Ureter (tissue), 1 donor: Measurements from ENCODE around the gene GPR82. TPM values are rescaled to one million over a fixed set of nuclear protein-coding genes. Genes with fewer than 3 reads are reported as not detected.
"Not testable (repeated sequence)": the region's sequence is repeated elsewhere in the genome, so short reads cannot be mapped to it uniquely, and the experiment has no call there.

Experiments used
- DNase-seq: peaks from one replicate; pipeline ENCODE4 v3.0.0-alpha.2; 2020; ENCODE audit warnings: low spot score
- total RNA-seq: library from RNA; stranded (reverse); gene quantifications from one replicate; pipeline ENCODE4 v1.2.4, GENCODE V29; 2023
- donor health status: DM: yes; HTN: yes; CAD: no.

GPR82 gene
- total RNA-seq, 1 donor from 2014 or later, result 0.26 TPM

DNA sequence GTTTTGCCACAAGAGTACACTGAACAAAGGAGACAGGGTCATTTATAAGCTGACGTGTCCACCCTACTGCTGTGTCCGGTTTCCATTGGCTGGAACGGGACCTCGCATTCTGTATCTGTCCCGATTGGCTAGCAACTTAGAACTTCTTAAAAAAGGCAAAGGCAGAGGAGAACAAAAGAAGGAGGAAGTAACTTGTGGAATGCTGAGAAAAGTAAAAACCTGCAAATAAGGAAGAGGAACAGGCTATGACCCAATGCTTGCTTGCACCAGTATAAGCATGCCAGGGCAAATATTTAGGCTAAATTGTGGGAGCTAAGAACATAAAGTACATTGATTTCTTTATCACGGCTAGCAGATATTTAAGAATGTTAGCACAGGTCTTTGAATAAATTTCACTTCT lies 4.4 kb upstream of the GPR82 start:
- DNase-seq, result not testable (repeated sequence)

DNA sequence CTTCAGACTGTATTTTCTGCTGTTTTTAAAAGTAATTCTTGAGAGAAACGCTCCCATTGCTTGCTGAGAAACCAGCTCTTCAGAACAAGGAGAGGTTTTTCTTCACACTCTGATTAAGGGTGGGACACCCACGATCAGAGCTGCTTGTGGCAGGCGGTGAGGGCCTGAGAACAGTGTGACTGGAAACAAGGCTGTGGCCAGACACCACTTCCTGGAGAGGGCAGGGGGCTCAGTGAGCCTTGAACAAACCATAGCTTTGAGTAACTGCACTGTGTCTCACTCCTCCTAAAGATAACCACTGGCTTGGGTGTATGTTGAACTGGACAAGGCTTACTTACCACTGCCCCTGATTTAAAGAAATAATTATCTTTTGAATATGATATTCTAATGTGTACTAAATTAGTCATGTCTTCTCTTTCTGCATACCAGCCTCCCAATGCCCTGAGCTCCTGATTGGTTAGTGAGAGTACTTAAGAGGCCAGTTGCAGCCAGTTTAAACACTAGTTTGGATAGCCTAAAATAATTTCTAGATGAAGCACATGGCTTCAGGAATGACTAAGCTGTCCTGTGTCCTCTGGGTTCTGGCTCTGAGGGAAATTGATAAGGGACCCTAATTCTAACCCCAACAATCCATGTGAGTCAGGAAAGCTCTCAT lies 3.7 kb upstream of the GPR82 start:
- DNase-seq, result no peak

DNA sequence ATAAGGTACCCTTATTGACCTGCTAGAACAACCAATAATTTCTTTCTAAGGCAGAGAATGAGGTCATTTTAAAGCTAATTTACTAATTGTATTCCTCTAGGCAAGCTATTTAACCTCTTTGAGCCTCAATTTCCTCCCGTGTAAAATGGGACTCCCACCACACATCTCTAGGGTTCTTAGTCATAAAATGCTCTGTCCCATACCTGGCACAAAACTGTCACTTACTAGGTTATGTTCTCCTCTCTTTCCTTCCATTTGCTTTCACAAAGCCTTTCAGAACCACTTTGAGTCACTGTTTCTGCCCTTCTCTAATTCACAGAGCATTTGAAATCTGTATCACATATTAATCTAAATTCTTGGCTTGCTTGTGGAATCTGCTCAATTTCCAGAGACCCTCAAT lies 2.4 kb upstream of the GPR82 start:
- no peak for DNase-seq

DNA sequence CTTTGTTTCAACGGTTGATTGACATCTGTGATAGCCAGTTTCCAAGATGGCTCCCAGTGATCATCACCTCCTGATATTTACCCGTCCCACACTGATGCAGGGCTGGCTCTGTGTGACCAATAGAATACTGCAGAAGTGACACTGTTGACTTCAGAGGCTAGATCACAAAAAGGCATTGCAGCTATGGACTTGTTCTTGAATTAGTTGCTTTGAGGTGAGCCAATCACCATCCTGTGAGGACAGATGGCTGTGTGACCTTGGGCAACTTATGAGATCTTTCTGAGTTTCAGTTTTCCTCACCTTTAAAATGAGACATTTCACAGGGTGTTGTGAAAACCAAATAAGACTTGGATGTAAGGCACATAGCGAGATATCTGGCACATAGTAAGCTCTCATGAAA lies 1.8 kb upstream of the GPR82 start:
- DNase-seq, result no peak

DNA sequence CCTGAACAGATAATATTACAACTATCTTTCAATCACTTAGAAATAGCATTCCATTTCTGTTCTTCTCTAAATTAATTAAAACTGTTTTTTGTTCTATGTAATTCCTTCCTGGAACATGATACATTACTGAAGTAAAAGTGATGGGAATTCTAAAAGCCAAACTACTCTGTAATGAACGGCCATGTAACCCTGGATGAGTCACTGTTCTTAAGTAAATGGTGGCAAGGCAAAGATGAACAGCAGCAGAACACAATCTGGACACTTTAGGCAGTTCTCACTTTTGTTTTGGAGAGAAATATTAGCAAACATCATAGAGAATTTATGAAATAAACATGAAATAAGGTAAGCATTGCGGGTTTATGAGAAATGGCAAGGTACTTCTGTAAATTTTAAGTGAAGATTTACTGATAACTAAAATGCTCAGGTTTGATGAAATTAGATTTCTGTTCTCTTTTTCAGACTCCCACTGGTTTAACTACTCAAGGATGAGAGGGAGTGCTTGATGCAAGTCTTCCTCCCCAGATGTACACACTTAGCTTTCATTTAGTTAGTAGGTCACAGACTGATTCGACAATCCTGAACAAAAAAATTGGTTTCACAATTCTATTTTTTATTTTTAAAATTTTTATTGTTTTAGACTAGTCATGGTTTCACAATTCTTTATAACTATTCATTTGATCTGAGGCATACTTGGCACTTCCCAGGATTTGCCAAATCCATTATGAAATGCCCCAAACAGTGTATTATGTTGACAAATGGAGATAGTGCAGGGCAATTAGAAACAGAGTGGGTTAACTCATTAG lies 964 bp upstream of the GPR82 start:
- no peak for DNase-seq

DNA sequence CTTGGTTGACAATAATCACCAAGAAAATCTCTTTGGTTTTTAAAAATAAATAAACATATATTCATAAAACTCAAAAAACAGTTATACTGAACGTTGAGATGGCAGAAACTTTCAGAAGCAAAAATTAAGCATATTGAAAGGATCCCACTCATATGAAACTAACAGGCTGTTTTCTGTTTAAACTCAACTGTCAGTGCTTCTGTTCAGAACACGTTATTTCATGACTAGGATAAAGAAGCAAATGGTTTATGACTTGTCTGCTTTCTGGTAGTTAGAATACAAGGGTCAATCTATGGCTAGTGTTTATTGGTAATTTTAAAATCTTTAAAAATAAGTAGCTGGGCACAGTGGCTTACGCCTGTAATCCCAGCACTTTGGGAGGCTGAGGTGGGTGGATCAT lies 4.1 kb downstream of the GPR82 start:
- no peak for DNase-seq

DNA sequence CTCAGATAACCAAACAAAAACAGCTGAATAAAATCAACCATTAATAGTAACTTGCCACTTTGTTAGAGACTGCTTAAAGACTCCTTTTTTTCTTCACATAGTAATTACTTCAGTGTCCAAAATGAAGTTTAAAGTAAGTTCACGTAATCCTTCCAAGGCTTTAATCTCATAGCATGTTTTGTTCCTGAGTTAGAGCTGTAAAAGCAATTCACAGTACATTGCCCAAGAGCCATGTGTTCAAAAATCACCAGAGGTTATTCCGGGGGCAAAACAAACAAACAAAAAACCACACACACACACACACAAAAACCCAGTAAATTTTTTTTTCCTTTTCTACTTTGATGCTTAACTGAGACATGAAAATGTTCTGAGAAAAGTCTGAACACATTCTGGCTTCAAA lies 6.1 kb downstream of the GPR82 start:
- DNase-seq, result no peak

DNA sequence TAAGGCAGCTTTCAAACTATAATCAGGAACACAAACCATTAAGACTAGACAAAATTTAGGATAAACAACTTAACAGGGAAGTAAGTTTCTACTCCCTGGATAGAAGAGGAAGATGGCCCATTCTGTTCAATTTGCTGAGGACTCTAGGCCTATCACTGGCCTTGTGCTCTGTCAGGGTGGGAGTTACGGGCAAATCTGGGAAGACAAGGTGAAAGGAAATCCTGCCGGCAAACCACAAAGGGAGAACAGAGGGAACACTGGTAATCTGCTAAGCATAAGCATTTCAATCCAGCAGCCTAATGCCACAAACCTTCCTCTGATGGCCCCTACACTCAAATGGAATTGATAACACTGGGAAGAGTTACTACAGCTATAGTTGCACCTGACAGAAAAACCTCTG lies 8.3 kb downstream of the GPR82 start:
- no peak for DNase-seq

DNA sequence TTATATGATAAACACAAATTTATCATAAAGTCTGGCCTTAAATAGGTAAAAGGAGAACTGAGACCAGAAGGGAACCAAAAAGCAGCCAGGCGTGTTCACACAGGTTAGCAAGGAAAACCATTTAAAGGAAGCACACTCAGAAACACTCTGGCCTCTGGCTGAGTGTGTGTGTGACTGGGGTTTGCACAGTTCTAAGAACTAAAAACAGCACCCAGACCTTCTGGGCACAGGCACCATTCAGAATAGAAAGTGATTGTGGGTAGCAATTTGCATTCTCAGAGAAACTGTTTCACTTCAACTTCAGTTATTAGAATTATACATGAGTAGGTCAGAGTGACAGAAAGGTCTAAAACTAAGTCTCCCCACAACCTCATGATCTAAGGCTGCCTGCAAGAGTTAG lies 10.0 kb downstream of the GPR82 start:
- no peak for DNase-seq

DNA sequence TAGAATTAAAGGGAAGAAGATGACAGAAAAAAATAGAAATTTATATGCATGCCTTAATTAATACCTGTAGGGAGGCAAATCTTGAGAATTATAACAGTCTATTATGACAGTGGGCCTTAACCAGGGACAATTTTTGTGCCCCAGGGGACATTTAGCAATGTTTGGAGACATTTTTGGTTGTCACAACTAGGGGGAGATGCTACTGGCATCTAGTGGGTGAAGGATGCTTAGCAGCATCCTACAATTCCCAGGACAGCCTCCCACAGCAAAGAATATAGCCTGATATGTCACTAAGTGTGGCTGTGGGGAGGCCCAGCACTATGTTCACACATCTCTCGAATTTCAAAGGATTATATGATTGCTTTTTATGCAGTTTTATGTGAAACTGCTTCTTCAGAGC lies 10.5 kb downstream of the GPR82 start:
- DNase-seq, result no peak

DNA sequence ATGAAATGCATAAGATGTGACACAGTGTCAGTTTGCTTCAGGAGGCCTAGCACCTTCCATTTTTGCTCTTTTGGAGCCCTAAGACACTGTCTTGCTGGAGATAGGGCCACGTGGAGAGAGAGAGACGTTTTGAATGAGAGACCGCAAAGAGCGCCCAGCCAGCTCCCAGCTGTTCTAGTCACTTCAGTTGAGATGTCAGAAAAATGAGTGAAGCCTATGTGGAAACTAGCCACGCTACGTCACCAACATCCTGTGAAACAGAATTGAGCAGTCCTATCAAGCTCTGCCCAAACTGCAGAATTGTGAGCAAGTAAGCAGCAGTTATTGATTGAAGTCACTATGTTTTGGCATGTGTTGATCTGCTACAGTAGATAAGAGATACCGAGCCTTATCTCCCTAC lies 13.1 kb downstream of the GPR82 start:
- DNase-seq, result no peak

DNA sequence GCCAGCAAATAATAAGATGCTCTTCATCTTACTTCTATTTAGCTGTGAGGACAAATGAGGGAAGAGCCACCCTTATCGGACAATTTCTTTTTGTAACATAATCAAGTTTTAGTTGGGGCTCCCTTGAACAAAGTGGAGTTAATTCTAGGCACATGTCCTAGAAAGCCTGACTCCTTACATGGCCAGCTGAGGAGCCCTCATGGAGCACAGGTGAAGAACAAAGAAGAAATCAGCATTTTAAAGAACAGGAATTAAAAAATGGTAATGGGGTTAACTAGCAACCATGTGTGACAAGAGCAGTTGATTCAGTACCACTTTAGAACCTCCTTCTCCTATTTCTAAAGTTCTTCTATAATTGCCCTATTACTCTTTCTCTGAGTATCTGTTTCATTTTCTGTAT lies 15.9 kb downstream of the GPR82 start:
- no peak for DNase-seq

DNA sequence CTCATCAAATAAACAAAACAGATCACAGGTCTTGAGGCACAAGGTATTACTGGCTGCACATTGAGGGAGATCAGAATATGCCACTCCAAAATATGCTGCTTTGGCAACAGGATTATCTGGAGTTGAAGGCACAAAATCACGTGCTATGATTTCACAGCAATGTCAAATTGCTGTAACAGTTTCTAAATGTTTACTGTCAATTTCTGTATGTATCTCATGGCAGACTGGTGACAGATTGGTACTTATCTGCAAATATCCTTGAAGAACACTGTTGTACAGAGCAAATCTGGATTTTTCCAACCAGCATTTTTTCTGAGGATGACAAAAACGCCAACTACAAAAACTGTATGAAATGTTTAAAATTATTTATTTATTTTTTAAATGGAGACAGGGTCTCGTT lies 26.7 kb downstream of the GPR82 start:
- no peak for DNase-seq

DNA sequence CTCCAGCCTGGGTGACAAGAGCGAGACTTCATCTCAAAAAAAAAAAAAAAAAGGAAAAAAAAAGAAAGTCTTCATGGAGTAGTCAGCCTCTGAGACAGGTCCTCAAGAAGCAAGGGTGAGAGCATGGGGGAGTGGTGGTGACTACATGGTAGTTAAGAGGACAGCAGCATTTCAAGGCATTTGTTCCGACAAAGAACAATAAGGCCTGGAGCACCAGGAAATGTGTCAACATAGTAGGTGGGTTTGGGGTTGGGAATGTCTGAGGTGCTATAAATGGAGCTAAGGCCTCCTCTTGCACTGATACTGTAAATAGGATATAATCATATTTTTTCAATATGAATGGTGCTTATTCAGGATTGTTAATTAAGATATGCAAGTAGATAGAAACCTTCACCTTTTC lies 34.4 kb downstream of the GPR82 start:
- no peak for DNase-seq

DNA sequence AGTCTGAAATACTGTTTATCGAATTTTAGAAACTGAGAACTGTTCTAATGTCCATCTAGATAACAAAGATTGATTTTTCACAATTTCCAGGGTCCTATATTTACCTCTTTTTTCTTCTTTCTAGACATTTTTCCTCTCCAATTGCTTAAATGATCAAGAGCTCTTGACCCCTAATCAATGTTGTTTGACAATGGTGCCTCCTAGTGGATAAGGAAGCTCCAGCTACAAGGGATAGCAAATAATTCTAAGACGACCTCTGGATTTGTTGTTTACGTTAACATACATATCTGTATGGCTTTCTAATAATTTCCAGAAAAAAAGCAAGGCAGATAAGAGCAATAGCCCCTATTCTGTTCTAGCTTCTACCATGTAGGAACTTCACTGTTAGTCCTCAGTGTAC lies 35.8 kb downstream of the GPR82 start:
- DNase-seq, result no peak

DNA sequence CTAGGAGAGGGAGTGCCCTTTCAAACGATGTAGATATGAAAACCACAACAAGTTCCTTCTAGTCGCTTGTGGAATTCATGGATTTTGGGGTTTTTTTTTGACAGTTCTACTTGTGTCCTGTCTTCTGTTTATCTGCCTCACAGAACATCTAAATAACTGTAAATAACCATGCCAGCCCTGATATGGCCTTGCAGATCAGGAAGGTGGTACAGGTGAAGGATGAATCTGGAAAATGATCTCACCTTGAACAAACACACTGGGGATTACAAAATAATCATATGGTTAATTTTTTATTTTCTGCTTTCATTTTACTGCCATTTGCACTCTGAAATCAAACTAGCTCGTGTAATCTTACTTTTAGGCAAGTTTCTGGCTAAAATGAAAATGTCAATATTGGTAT lies 37.2 kb downstream of the GPR82 start:
- no peak for DNase-seq

DNA sequence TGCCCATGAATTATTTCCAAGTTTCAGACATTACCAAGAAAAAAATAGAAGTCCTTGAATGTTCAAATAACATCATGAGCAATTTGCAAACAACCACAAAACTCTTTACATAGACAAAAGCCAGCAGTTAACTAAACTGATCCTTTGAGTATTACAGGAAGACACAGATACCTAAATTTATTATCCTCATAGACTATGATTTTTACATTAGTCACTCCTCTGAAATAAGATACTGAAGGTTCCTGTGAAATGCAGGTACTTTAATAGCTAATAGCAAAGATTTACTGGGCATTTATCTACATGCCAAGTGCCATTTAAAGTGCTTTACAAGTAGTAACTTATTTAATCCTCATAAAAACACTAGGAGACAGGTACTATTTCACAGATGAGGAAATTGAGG lies 37.7 kb downstream of the GPR82 start:
- DNase-seq, result no peak

DNA sequence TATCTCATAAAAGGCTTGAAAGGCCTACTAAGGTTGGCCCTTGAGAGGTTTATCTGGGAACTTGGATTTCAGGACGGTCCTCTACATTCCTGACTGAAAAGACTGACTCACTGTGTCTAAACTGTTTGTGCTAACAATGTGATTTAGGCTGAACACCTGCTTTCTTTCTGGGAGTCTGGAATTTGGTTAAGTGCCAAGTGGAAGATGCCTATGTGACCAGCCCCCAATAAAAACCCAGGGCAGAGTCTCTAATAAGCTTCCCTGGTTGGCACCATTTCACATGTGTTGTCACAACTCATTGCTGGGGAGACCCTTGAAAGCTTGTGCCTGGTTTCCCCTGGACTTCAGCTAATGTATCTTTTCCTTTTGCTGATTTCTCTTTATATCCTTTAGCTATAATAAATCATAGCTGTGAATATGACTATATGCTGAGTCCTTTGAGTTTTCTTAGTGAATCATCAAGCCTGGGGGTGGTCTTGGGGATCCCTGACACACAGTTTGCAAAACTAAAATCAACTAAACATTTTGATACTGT lies 55.1 kb downstream of the GPR82 start:
- no peak for DNase-seq

Other genes with a start within 250 kb of the GPR82 start
- gene GPR34, start 35.2 kb upstream of the GPR82 start, total RNA-seq, result 7.1 TPM
- gene CASK, start 199.4 kb downstream of the GPR82 start, total RNA-seq, result 74.1 TPM